ENCODE results near the gene GYG1. TPM values are rescaled to one million over a fixed set of nuclear protein-coding genes. Genes with fewer than 3 reads are reported as not detected.

The GYG1 gene
- total RNA-seq, 1 experiment from 2014 or later: 34.8 TPM

GRCh38 chr3:148991219-148992026 is at the start of gene GYG1 (continued):
- TF ChIP-seq ZNF512 (CRISPR knock-in tag; IDR thresholded peaks at IDR 0.05; ENCODE audit: borderline replicate concordance): peak; percentile 59; the same call in 1 of the 2 replicates
- TF ChIP-seq, protein P1, sequence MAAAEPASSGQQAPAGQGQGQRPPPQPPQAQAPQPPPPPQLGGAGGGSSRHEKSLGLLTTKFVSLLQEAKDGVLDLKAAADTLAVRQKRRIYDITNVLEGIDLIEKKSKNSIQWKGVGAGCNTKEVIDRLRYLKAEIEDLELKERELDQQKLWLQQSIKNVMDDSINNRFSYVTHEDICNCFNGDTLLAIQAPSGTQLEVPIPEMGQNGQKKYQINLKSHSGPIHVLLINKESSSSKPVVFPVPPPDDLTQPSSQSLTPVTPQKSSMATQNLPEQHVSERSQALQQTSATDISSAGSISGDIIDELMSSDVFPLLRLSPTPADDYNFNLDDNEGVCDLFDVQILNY (CRISPR knock-in tag; IDR thresholded peaks at IDR 0.05): no peak
- no peak for TF ChIP-seq SMAD3 (CRISPR knock-in tag; IDR thresholded peaks at IDR 0.05; ENCODE audit: borderline replicate concordance)
- TF ChIP-seq GABPB1 (CRISPR knock-in tag; IDR thresholded peaks at IDR 0.05): peak; percentile 34; the same call in 1 of the 2 replicates
- TF ChIP-seq, protein P2, sequence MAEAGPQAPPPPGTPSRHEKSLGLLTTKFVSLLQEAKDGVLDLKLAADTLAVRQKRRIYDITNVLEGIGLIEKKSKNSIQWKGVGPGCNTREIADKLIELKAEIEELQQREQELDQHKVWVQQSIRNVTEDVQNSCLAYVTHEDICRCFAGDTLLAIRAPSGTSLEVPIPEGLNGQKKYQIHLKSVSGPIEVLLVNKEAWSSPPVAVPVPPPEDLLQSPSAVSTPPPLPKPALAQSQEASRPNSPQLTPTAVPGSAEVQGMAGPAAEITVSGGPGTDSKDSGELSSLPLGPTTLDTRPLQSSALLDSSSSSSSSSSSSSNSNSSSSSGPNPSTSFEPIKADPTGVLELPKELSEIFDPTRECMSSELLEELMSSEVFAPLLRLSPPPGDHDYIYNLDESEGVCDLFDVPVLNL (CRISPR knock-in tag; IDR thresholded peaks at IDR 0.05; ENCODE audit: borderline replicate concordance, low read depth): no peak
- no peak for TF ChIP-seq ZNF671 (CRISPR knock-in tag; IDR thresholded peaks at IDR 0.05)
- TF ChIP-seq ARID4B (CRISPR knock-in tag; IDR thresholded peaks at IDR 0.05; ENCODE audit: borderline replicate concordance): no peak

- ATAC-seq: peak; percentile 81
- Mint-ChIP-seq H3K27me3 (ENCODE audit: low read depth) (no peaks in the 10 kb centered on the region), H3K4me1 (no peaks in the 10 kb centered on the region), H3K36me3 (no peaks in the 10 kb centered on the region), H3K27ac (no peak overlapping the region), H3K4me3 (no peak overlapping the region), H3K9me3 (no peaks in the 10 kb centered on the region)
- ChIA-PET CTCF (interaction anchor here (0.7 to 2.5 kb wide), 10 partner anchors 11 to 1161 kb away, joined by 3 to 21 read pairs (median 3); no protein-coding TSS in a partner anchor), POLR2A (no interaction called here)
- no peak for DNase-seq (ENCODE audit: low spot score)
- TF ChIP-seq, protein P3, sequence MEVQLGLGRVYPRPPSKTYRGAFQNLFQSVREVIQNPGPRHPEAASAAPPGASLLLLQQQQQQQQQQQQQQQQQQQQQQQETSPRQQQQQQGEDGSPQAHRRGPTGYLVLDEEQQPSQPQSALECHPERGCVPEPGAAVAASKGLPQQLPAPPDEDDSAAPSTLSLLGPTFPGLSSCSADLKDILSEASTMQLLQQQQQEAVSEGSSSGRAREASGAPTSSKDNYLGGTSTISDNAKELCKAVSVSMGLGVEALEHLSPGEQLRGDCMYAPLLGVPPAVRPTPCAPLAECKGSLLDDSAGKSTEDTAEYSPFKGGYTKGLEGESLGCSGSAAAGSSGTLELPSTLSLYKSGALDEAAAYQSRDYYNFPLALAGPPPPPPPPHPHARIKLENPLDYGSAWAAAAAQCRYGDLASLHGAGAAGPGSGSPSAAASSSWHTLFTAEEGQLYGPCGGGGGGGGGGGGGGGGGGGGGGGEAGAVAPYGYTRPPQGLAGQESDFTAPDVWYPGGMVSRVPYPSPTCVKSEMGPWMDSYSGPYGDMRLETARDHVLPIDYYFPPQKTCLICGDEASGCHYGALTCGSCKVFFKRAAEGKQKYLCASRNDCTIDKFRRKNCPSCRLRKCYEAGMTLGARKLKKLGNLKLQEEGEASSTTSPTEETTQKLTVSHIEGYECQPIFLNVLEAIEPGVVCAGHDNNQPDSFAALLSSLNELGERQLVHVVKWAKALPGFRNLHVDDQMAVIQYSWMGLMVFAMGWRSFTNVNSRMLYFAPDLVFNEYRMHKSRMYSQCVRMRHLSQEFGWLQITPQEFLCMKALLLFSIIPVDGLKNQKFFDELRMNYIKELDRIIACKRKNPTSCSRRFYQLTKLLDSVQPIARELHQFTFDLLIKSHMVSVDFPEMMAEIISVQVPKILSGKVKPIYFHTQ (CRISPR knock-in tag; IDR thresholded peaks at IDR 0.05): no peak
- TF ChIP-seq KAT7 (CRISPR knock-in tag; IDR thresholded peaks at IDR 0.05; ENCODE audit: borderline replicate concordance): no peak
- TF ChIP-seq, protein P4, sequence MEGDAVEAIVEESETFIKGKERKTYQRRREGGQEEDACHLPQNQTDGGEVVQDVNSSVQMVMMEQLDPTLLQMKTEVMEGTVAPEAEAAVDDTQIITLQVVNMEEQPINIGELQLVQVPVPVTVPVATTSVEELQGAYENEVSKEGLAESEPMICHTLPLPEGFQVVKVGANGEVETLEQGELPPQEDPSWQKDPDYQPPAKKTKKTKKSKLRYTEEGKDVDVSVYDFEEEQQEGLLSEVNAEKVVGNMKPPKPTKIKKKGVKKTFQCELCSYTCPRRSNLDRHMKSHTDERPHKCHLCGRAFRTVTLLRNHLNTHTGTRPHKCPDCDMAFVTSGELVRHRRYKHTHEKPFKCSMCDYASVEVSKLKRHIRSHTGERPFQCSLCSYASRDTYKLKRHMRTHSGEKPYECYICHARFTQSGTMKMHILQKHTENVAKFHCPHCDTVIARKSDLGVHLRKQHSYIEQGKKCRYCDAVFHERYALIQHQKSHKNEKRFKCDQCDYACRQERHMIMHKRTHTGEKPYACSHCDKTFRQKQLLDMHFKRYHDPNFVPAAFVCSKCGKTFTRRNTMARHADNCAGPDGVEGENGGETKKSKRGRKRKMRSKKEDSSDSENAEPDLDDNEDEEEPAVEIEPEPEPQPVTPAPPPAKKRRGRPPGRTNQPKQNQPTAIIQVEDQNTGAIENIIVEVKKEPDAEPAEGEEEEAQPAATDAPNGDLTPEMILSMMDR (IDR thresholded peaks at IDR 0.05): peak; percentile 46
These were observed 47.7 kb upstream of the GYG1 start for GRCh38 chr3:148943506-148944205.
